ENCODE data around the gene TBL3.

DNA sequence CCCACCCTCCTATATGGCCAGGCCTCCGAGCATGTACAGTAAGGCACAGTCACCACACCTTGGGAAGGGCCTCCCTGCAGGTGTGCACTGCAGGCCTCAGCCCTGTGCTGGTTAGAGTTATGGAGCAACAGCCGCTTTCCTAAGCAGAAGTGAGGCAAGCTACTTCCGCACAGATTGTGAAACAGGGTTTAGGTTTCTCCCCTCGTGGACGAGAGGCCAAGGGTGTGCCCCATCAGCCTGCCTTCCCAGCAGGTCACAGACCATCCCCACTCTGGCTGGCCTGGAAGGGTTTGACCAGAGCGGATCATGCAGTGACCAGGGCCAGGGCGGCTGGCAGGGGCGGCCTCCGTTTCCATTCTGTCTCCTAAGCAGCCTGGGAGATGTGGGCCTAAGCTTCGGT, 33.5 kb upstream of the TBL3 start:
- TF ChIP-seq POLR2A (IDR thresholded peaks at IDR 0.05; ENCODE audit: borderline replicate concordance, extremely low read depth, insufficient read depth, insufficient read length) = no peak
- TF ChIP-seq, protein P1, sequence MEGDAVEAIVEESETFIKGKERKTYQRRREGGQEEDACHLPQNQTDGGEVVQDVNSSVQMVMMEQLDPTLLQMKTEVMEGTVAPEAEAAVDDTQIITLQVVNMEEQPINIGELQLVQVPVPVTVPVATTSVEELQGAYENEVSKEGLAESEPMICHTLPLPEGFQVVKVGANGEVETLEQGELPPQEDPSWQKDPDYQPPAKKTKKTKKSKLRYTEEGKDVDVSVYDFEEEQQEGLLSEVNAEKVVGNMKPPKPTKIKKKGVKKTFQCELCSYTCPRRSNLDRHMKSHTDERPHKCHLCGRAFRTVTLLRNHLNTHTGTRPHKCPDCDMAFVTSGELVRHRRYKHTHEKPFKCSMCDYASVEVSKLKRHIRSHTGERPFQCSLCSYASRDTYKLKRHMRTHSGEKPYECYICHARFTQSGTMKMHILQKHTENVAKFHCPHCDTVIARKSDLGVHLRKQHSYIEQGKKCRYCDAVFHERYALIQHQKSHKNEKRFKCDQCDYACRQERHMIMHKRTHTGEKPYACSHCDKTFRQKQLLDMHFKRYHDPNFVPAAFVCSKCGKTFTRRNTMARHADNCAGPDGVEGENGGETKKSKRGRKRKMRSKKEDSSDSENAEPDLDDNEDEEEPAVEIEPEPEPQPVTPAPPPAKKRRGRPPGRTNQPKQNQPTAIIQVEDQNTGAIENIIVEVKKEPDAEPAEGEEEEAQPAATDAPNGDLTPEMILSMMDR (IDR thresholded peaks at IDR 0.05 in 2 of 3, conservative IDR thresholded peaks at IDR 0.05 in 1 of 3; ENCODE audit: borderline replicate concordance in 1 of 3, insufficient read depth in 1 of 3, low read depth in 2 of 3, low read length in 2 of 3) = no peak
- TF ChIP-seq, protein P2, sequence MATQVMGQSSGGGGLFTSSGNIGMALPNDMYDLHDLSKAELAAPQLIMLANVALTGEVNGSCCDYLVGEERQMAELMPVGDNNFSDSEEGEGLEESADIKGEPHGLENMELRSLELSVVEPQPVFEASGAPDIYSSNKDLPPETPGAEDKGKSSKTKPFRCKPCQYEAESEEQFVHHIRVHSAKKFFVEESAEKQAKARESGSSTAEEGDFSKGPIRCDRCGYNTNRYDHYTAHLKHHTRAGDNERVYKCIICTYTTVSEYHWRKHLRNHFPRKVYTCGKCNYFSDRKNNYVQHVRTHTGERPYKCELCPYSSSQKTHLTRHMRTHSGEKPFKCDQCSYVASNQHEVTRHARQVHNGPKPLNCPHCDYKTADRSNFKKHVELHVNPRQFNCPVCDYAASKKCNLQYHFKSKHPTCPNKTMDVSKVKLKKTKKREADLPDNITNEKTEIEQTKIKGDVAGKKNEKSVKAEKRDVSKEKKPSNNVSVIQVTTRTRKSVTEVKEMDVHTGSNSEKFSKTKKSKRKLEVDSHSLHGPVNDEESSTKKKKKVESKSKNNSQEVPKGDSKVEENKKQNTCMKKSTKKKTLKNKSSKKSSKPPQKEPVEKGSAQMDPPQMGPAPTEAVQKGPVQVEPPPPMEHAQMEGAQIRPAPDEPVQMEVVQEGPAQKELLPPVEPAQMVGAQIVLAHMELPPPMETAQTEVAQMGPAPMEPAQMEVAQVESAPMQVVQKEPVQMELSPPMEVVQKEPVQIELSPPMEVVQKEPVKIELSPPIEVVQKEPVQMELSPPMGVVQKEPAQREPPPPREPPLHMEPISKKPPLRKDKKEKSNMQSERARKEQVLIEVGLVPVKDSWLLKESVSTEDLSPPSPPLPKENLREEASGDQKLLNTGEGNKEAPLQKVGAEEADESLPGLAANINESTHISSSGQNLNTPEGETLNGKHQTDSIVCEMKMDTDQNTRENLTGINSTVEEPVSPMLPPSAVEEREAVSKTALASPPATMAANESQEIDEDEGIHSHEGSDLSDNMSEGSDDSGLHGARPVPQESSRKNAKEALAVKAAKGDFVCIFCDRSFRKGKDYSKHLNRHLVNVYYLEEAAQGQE (IDR thresholded peaks at IDR 0.05; ENCODE audit: low read depth) = no peak

All from HCT116 (cell line).